ENCODE measurements around the gene MKX.

MKX gene

GRCh38 chr10:27783660-27784059, 38.0 kb upstream of the MKX start:
- no peak overlapping the region for H3K4me3 ChIP-seq (replicated peaks; ENCODE audit: insufficient read depth, low read length)
- TF ChIP-seq POLR2AphosphoS5 (IDR thresholded peaks at IDR 0.05; ENCODE audit: low read depth) = no peak
- no peak for TF ChIP-seq SPI1 (IDR thresholded peaks at IDR 0.05; ENCODE audit: borderline replicate concordance, low read depth)
- TF ChIP-seq REST (IDR thresholded peaks at IDR 0.05; ENCODE audit: insufficient replicate concordance, low read depth) = no peak
- no peak for TF ChIP-seq GABPA (IDR thresholded peaks at IDR 0.05; ENCODE audit: low read depth)
- TF ChIP-seq CTCF (IDR thresholded peaks at IDR 0.05; ENCODE audit: insufficient read depth, low read length) = no peak
- H3K27ac ChIP-seq (replicated peaks) = no peak overlapping the region
- H3K27me3 ChIP-seq (ENCODE audit: insufficient read depth, poor library complexity, severe bottlenecking) = no peaks in the 10 kb centered on the region
- DNase-seq (ENCODE audit: low read depth in 1 of 2, low spot score in 1 of 2) = peak in 1 of 2 experiments; percentile 8

- H3K27ac ChIP-seq (replicated peaks) = no peak overlapping the region
- H3K4me3 ChIP-seq (replicated peaks; ENCODE audit: insufficient read depth, low read length) = no peak overlapping the region
- DNase-seq (ENCODE audit: low read depth in 1 of 2, low spot score in 1 of 2) = no peak
- H3K27me3 ChIP-seq (ENCODE audit: insufficient read depth, poor library complexity, severe bottlenecking) = no peaks in the 10 kb centered on the region
- TF ChIP-seq GABPA (IDR thresholded peaks at IDR 0.05; ENCODE audit: low read depth) (no peak), POLR2AphosphoS5 (IDR thresholded peaks at IDR 0.05; ENCODE audit: low read depth) (no peak), REST (IDR thresholded peaks at IDR 0.05; ENCODE audit: insufficient replicate concordance, low read depth) (no peak), CTCF (IDR thresholded peaks at IDR 0.05; ENCODE audit: insufficient read depth, low read length) (no peak), SPI1 (IDR thresholded peaks at IDR 0.05; ENCODE audit: borderline replicate concordance, low read depth) (no peak)
Measured at GRCh38 chr10:27779462-27780015, 33.9 kb upstream of the MKX start.

GRCh38 chr10:27774831-27775230, 29.2 kb upstream of the MKX start:
- peaks cover 2% of the 10 kb centered on the region for H3K27me3 ChIP-seq (ENCODE audit: insufficient read depth, poor library complexity, severe bottlenecking)
- H3K27ac ChIP-seq (replicated peaks) = no peak overlapping the region
- no peak overlapping the region for H3K4me3 ChIP-seq (replicated peaks; ENCODE audit: insufficient read depth, low read length)
- DNase-seq (ENCODE audit: low read depth in 1 of 2, low spot score in 1 of 2) = no peak
- TF ChIP-seq GABPA (IDR thresholded peaks at IDR 0.05; ENCODE audit: low read depth) (no peak), CTCF (IDR thresholded peaks at IDR 0.05; ENCODE audit: insufficient read depth, low read length) (no peak), SPI1 (IDR thresholded peaks at IDR 0.05; ENCODE audit: borderline replicate concordance, low read depth) (no peak), POLR2AphosphoS5 (IDR thresholded peaks at IDR 0.05; ENCODE audit: low read depth) (no peak), REST (IDR thresholded peaks at IDR 0.05; ENCODE audit: insufficient replicate concordance, low read depth) (no peak)

Data from HL-60 (cell line).